Myocyte (in vitro differentiated cells): ENCODE measurements around the gene CEBPB. TPM values are rescaled to one million over a fixed set of nuclear protein-coding genes. Genes with fewer than 3 reads are reported as not detected.

ENCODE experiments used
- DNase-seq: peaks from one replicate; pipeline ENCODE4 v3.0.0-alpha.2; 2012; ENCODE audit warnings: low read depth
- total RNA-seq: library from RNA; depleted of rRNA; stranded (reverse); fragments of >200 nt; gene quantifications from 2 replicates; pipeline ENCODE4 v1.2.3, GENCODE V29; 2014

CEBPB gene
- total RNA-seq, 1 donor from 2014 or later: 29.6 TPM

GRCh38 chr20:50210066-50210619 is 19.5 kb downstream of the CEBPB start:
- no peak for DNase-seq

- no peak for DNase-seq
These were observed 20.5 kb downstream of the CEBPB start for GRCh38 chr20:50211091-50211490.

- no peak for DNase-seq
These were observed 23.0 kb downstream of the CEBPB start for GRCh38 chr20:50213531-50214106.

GRCh38 chr20:50214226-50215024 is 23.8 kb downstream of the CEBPB start:
- DNase-seq: no peak

- DNase-seq: peak; percentile 43
These were observed 24.6 kb downstream of the CEBPB start for GRCh38 chr20:50215101-50215690.

- no peak for DNase-seq
These were observed 25.3 kb downstream of the CEBPB start for GRCh38 chr20:50215926-50216325.

GRCh38 chr20:50216543-50217206 is 26.0 kb downstream of the CEBPB start:
- no peak for DNase-seq

GRCh38 chr20:50217207-50217949 is 26.7 kb downstream of the CEBPB start:
- no peak for DNase-seq

GRCh38 chr20:50218987-50219435 is 28.4 kb downstream of the CEBPB start:
- DNase-seq: no peak

- no peak for DNase-seq
These were observed 29.0 kb downstream of the CEBPB start for GRCh38 chr20:50219600-50219999.

- DNase-seq: no peak
These were observed 29.7 kb downstream of the CEBPB start for GRCh38 chr20:50220093-50220893.

- DNase-seq: no peak
These were observed 30.3 kb downstream of the CEBPB start for GRCh38 chr20:50220894-50221365.

- DNase-seq: peak; percentile 59
These were observed 31.1 kb downstream of the CEBPB start for GRCh38 chr20:50221501-50222308.

GRCh38 chr20:50222309-50223038 is 31.8 kb downstream of the CEBPB start:
- no peak for DNase-seq

GRCh38 chr20:50223039-50224005 is 32.7 kb downstream of the CEBPB start:
- peak; percentile 65 for DNase-seq

- DNase-seq: no peak
These were observed 33.4 kb downstream of the CEBPB start for GRCh38 chr20:50224052-50224451.
